Loucy (cell line): ENCODE data around the gene NBPF11.
"Not testable (repeated sequence)": the region's sequence is repeated elsewhere in the genome, so short reads cannot be mapped to it uniquely, and the experiment has no call there.

ENCODE experiments used
- CTCF ChIP-seq: fragments of 200-600 bp; sonication (generic); conservative IDR thresholded peaks from 2 replicates; pipeline ENCODE4 v1.5.1; 2014; ENCODE audit warnings: mild to moderate bottlenecking, antibody characterized with exemption, low read length
- EZH2phosphoT487 ChIP-seq: fragments of 200-600 bp; IDR thresholded peaks from 2 replicates; pipeline ENCODE4 v1.6.1; 2018; ENCODE audit warnings: antibody characterized with exemption, mild to moderate bottlenecking, moderate library complexity, borderline replicate concordance

GRCh38 chr1:148155494-148156275, 3.6 kb upstream of the NBPF11 start:
- TF ChIP-seq CTCF, EZH2phosphoT487: not testable (repeated sequence)
